Hepatocyte (in vitro differentiated cells): ENCODE results near the gene MAPKAP1. TPM values are rescaled to one million over a fixed set of nuclear protein-coding genes. Genes with fewer than 3 reads are reported as not detected.
A peak's percentile ranks its signal among the peaks of the same experiment; 100 is the strongest.

Experiments used
- DNase-seq: peaks from one replicate; pipeline ENCODE4 v3.0.0-alpha.2; 2016; ENCODE audit warnings: low spot score
- H2AFZ ChIP-seq: fragments of 200-600 bp; sonication (generic); 2 replicates; pipeline ENCODE4 v1.6.0; 2016; ENCODE audit warnings: antibody characterized with exemption, mild to moderate bottlenecking
- H3K27ac ChIP-seq: fragments of 200-600 bp; sonication (generic); 2 replicates; pipeline ENCODE4 v1.5.1; 2016; ENCODE audit warnings: mild to moderate bottlenecking
- H3K27me3 ChIP-seq: fragments of 200-600 bp; sonication (generic); 2 replicates; pipeline ENCODE4 v1.6.1; 2016
- H3K36me3 ChIP-seq: fragments of 200-600 bp; sonication (generic); replicated peaks from 2 replicates; pipeline ENCODE4 v1.5.1; 2016; ENCODE audit warnings: low read depth; ENCODE audit not compliant: insufficient read depth
- H3K4me1 ChIP-seq: fragments of 200-600 bp; sonication (generic); 2 replicates; pipeline ENCODE4 v1.5.1; 2016; ENCODE audit warnings: mild to moderate bottlenecking, moderate library complexity; ENCODE audit not compliant: insufficient read depth
- H3K4me2 ChIP-seq: fragments of 200-600 bp; sonication (generic); 2 replicates; pipeline ENCODE4 v1.6.0; 2016
- H3K4me3 ChIP-seq: fragments of 200-600 bp; sonication (generic); 2 replicates; pipeline ENCODE4 v1.5.1; 2016; ENCODE audit warnings: mild to moderate bottlenecking
- H3K79me2 ChIP-seq: fragments of 200-600 bp; sonication (generic); 2 replicates; pipeline ENCODE4 v1.6.0; 2017; ENCODE audit warnings: mild to moderate bottlenecking
- H3K9me2 ChIP-seq: fragments of 200-600 bp; sonication (generic); replicated peaks from 2 replicates; pipeline ENCODE4 v1.6.0; 2017; ENCODE audit warnings: mild to moderate bottlenecking; ENCODE audit not compliant: insufficient read depth
- H3K9me3 ChIP-seq: fragments of 200-600 bp; sonication (generic); 2 replicates; pipeline ENCODE4 v1.5.1; 2016; ENCODE audit warnings: low read depth, mild to moderate bottlenecking
- H4K20me1 ChIP-seq: fragments of 200-600 bp; sonication (generic); 2 replicates; pipeline ENCODE4 v1.6.0; 2016; ENCODE audit warnings: mild to moderate bottlenecking; ENCODE audit not compliant: insufficient read depth, poor library complexity, severe bottlenecking
- EZH2 ChIP-seq: fragments of 200-600 bp; sonication (generic); IDR thresholded peaks from 2 replicates; pipeline ENCODE4 v1.6.1; 2016; ENCODE audit warnings: antibody characterized with exemption, mild to moderate bottlenecking, borderline replicate concordance
- EZH2phosphoT487 ChIP-seq: fragments of 200-600 bp; sonication (generic); IDR thresholded peaks from one replicate; pipeline ENCODE4 v1.6.1; 2018; ENCODE audit warnings: antibody characterized with exemption, mild to moderate bottlenecking, low read depth, moderate library complexity; ENCODE audit not compliant: unreplicated experiment, severe bottlenecking
- WGBS: methylation state at CpG from one replicate; pipeline ENCODE4 v1.1.6; 2016; ENCODE audit warnings: low lambda C conversion rate; ENCODE audit errors: missing lambda C conversion rate; 5-methylcytosine and 5-hydroxymethylcytosine counted together
- polyA plus RNA-seq: library from polyadenylated mRNA; unstranded; fragments of >200 nt; fragmentation: Nextera tagmentation; extraction: Ambion mirVana; gene quantifications from 2 replicates; pipeline ENCODE4 v1.2.1, GENCODE V29; 2016
- total RNA-seq: library from RNA; depleted of rRNA; stranded (reverse); fragments of >200 nt; gene quantifications from 2 replicates; pipeline ENCODE4 v1.2.3, GENCODE V29; 2014
- TF ChIP-seq, protein P1 (sequence below): fragments of 200-600 bp; sonication (generic); IDR thresholded peaks from 2 replicates; pipeline ENCODE4 v1.5.1; 2016; ENCODE audit warnings: antibody characterized with exemption, mild to moderate bottlenecking; ENCODE audit not compliant: poor library complexity

Gene MAPKAP1
- total and polyA plus RNA-seq, 2 experiments from 2014 or later: 74.5 to 79.4 TPM

DNA sequence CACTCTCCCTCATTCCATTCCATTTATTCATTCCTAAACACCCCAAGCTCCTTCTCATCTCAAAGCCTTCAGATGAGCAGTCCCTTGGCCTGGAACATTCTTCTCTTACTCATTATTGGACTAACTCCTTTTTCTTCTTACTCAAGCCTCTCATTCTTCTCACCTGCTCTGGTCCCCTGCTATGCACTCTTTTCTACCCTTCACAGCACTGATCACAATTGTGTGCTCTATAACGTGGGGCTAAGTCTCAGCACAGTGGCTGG lies 212.4 kb downstream of the MAPKAP1 start:
- Histone ChIP-seq H3K36me3 (no peaks in the 10 kb centered on the region), H4K20me1 (no peaks in the 10 kb centered on the region), H3K27me3 (no peaks in the 10 kb centered on the region), H3K27ac (no peak overlapping the region), H3K4me1 (peaks cover 14% of the 10 kb centered on the region), H2AFZ (no peak overlapping the region), H3K4me2 (no peak overlapping the region), H3K4me3 (no peak overlapping the region), H3K9me3 (no peaks in the 10 kb centered on the region), H3K9me2 (no peaks in the 10 kb centered on the region), H3K79me2 (no peaks in the 10 kb centered on the region)
- no peak for TF ChIP-seq EZH2phosphoT487
- no peak for TF ChIP-seq EZH2
- TF ChIP-seq, protein P1, sequence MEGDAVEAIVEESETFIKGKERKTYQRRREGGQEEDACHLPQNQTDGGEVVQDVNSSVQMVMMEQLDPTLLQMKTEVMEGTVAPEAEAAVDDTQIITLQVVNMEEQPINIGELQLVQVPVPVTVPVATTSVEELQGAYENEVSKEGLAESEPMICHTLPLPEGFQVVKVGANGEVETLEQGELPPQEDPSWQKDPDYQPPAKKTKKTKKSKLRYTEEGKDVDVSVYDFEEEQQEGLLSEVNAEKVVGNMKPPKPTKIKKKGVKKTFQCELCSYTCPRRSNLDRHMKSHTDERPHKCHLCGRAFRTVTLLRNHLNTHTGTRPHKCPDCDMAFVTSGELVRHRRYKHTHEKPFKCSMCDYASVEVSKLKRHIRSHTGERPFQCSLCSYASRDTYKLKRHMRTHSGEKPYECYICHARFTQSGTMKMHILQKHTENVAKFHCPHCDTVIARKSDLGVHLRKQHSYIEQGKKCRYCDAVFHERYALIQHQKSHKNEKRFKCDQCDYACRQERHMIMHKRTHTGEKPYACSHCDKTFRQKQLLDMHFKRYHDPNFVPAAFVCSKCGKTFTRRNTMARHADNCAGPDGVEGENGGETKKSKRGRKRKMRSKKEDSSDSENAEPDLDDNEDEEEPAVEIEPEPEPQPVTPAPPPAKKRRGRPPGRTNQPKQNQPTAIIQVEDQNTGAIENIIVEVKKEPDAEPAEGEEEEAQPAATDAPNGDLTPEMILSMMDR: no peak
- no peak for DNase-seq
- WGBS: 74% methylated on average over 1 of the region's 1 CpG

DNA sequence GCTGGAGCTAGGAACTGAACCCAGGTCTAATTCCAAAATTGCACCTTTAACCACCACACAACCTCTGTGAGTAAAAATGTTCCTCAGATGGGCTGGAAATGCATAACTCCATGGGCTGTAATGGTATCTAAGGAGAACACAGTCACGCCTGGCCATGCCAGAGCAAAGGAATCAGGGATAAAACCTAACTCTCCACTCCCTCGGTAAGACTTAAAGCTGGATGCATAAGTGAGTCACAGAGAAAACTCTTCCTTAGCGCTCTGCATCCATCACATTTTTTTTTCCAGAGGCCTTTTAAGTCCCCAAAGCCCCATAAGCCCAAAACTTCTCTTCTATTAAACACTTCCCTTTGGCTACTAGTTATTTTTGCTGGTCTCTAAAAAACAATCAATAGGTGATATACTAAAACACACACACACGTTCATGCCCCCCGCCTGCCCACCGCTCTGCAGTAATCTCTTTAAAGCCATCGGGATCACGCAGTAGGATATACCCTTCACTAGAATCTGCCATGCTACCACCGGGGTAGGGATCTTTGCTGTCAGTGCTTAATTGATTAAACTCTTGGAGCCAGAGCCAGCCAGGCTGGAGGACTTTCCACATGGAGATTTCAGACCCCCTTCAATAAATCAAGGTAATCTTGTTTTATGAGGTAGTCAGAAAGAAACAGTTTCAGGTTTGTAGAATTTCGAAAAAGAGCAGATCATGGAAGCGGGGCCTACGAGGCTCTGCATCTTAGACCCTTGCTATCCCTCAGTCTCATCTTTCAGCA lies 212.9 kb downstream of the MAPKAP1 start:
- Histone ChIP-seq H3K27ac (peak overlapping the region; percentile 77), H3K36me3 (no peaks in the 10 kb centered on the region), H4K20me1 (no peaks in the 10 kb centered on the region), H3K4me1 (peaks cover 14% of the 10 kb centered on the region), H2AFZ (no peak overlapping the region), H3K27me3 (no peaks in the 10 kb centered on the region), H3K4me2 (peak overlapping the region; percentile 48), H3K9me2 (no peaks in the 10 kb centered on the region), H3K9me3 (no peaks in the 10 kb centered on the region), H3K79me2 (no peaks in the 10 kb centered on the region), H3K4me3 (no peak overlapping the region)
- DNase-seq: no peak
- WGBS: 60% methylated on average over 12 of the region's 12 CpGs
- TF ChIP-seq EZH2phosphoT487 (no peak), EZH2 (no peak)
- TF ChIP-seq, protein P1: no peak

DNA sequence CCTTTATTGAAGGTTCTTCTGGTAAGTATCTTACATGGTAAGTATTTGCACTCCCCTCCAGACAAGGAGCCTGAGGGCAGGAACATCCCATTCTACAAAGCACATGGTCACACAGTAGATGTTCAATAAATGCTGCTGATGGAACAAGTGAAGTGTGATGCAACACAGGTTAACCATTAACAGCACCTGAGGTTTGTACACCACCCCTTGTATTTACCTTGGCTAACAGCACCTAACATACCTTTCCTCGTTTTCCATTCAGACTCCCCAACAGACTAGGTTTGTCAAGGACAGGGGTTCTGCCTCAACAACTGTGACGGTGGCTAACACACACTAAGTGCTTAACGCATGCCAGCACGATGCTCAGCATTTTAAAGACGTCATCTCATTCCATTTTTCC lies 213.6 kb downstream of the MAPKAP1 start:
- peak; percentile 55 for DNase-seq
- TF ChIP-seq, protein P1: no peak
- TF ChIP-seq EZH2phosphoT487 (no peak), EZH2 (no peak)

DNA sequence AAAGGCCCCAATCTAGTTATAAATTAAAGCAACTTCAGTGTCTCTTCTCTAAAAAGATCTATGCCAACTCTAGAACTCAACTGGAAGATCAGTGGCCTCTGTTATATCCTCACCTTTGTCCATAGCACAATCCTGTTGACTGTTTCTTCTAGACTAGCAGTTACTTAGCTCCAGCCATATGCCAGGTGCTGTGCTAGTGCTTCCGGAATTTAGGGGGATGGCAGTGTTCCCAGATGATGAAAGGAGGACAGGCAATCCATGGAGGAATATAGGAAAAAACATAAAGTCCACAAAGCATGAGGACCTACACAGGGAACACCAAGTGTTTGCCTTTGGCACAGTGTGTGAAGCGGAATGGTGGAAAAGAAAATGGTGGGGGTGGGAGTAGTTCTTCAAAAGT lies 214.3 kb downstream of the MAPKAP1 start:
- H4K20me1 ChIP-seq: no peaks in the 10 kb centered on the region
- WGBS: 92% methylated on average over 2 of the region's 2 CpGs
- no peaks in the 10 kb centered on the region for H3K9me3 ChIP-seq
- no peaks in the 10 kb centered on the region for H3K9me2 ChIP-seq
- H3K27ac ChIP-seq: no peak overlapping the region
- H3K79me2 ChIP-seq: no peaks in the 10 kb centered on the region
- H2AFZ ChIP-seq: no peak overlapping the region
- no peak overlapping the region for H3K4me2 ChIP-seq
- H3K4me1 ChIP-seq: peaks cover 14% of the 10 kb centered on the region
- no peak for DNase-seq
- H3K36me3 ChIP-seq: no peaks in the 10 kb centered on the region
- TF ChIP-seq EZH2 (no peak), EZH2phosphoT487 (no peak)
- TF ChIP-seq, protein P1: no peak
- H3K4me3 ChIP-seq: no peak overlapping the region
- H3K27me3 ChIP-seq: no peaks in the 10 kb centered on the region

More for the DNA sequence above, 213.6 kb downstream of the MAPKAP1 start:
- H4K20me1 ChIP-seq: no peaks in the 10 kb centered on the region
- peak overlapping the region; percentile 77 for H3K27ac ChIP-seq
- H3K4me1 ChIP-seq: peaks cover 14% of the 10 kb centered on the region
- no peak overlapping the region for H2AFZ ChIP-seq
- H3K27me3 ChIP-seq: no peaks in the 10 kb centered on the region
- peak overlapping the region; percentile 48 for H3K4me2 ChIP-seq
- no peaks in the 10 kb centered on the region for H3K36me3 ChIP-seq
- H3K9me3 ChIP-seq: no peaks in the 10 kb centered on the region
- WGBS: 48% methylated on average over 5 of the region's 5 CpGs
- no peak overlapping the region for H3K4me3 ChIP-seq
- no peaks in the 10 kb centered on the region for H3K79me2 ChIP-seq
- no peaks in the 10 kb centered on the region for H3K9me2 ChIP-seq
